NCI-H510A (cell line): ENCODE data around the gene MAP2K6.
A peak's percentile ranks its signal among the peaks of the same experiment; 100 is the strongest.

Experiments used
- DNase-seq: peaks from one replicate; lab custom pipeline; 2025; lab: John Stamatoyannopoulos, UW

MAP2K6 gene

DNA sequence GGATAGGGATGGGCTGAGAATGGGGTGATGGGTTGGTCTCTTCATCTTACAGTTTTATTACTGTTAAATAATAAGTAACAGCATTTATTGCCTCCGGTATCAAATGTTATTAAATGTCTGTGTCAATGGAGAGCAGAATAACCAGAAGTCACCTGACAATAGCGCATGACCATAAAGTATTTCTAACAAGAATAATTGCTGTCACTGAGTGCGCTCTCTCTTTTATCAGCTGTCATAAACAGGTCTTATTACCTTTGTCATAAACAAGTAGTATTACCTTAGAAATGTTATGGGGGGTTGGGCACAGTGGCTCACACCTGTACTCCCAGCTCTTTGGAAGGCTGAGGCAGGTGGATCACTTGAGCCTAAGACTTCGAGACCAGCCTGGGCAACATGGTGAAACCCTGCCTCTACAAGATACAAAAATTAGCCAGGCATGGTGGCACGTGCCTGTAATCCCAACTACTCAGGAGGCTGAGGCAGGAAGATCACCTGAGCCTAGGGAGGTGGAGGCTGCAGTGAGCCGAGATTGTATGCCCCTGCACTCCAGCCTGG, 120.6 kb downstream of the MAP2K6 start:
- DNase-seq, result no peak

DNA sequence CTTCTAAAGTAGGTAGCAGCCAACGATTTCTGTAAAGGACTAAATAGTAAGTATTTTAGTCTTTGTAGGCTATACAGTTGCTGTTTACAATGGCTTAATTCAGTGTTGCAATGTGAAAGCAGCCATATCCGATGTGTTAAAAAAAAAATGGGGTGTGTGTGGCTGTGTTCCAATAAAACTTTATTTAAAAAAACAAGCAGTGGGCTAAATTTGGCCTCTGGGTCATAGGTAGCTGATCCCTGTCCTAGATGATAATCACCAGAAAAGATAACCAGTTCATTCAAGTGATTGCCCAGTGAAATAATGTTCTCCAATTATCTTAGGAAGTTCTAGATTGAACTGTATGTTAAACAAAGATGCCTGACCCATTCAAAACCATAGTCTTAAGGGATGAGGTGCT, 124.3 kb downstream of the MAP2K6 start:
- no peak for DNase-seq

DNA sequence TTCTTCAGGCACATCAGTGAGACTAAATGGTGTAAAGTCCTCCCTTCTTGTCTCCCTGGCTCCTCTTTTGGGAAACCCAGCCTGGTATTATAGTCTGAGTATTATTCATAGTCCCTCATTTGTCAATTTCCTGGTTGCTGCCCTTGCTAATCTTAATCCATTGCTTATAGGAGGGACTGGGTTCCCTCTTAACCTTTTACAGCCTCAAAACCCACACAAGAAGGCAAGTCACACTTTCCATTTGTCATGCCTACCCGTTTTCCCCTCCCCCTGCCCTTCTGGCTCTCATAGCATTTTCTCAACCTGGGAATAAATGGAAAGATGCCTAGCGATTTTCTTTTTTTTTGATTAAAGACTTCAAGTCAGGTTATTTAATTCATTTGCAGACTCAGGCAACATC, 124.8 kb downstream of the MAP2K6 start:
- no peak for DNase-seq

DNA sequence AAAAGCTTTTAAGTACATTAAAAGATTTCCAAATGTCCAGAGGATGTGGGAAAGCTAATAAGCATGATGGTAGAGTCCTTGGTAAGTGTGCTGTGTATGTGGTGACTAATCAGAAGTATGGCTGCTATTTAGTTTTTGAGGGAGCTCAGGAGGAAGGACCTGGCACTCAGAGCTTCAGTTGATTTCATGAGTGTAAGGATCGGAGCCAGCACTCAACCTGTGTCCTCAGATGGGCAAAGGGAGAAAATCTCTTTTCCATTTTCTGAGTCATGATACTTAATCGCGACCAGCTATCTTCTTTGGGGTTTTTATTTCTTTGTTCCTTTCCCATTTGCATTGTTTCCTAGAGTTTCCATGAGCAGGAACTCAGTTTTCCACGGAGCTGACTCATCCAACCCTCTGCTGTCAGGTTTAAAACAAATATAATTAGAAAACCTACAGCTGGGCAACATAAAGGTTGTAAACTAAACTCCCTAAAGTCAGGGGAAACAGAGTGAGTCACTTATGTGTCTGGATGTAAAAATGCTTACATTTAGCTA, 125.4 kb downstream of the MAP2K6 start:
- no peak for DNase-seq

DNA sequence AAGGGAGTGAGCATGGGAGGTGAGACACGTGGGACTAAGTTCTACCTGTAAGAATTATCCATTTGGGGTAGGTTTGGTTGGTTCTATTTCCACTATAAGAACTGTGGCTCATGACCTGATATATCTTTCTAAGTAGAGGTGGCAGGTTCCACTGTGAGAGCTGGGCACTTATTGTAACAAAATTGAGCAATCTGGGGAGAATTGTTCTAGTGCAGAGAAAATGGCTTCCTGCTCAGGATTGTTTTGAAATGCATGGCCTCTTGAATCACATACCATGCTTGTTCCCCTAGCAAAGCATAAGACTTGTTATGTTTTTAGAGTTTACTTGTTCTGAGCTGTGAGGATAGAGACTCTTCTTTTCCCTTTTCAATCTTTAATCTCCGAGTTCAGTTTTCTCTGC, 125.9 kb downstream of the MAP2K6 start:
- no peak for DNase-seq

GRCh38 chr17:69547230-69547629, 132.7 kb downstream of the MAP2K6 start:
- no peak for DNase-seq

- DNase-seq, result no peak
Measured at GRCh38 chr17:69547947-69548346, 133.4 kb downstream of the MAP2K6 start.

DNA sequence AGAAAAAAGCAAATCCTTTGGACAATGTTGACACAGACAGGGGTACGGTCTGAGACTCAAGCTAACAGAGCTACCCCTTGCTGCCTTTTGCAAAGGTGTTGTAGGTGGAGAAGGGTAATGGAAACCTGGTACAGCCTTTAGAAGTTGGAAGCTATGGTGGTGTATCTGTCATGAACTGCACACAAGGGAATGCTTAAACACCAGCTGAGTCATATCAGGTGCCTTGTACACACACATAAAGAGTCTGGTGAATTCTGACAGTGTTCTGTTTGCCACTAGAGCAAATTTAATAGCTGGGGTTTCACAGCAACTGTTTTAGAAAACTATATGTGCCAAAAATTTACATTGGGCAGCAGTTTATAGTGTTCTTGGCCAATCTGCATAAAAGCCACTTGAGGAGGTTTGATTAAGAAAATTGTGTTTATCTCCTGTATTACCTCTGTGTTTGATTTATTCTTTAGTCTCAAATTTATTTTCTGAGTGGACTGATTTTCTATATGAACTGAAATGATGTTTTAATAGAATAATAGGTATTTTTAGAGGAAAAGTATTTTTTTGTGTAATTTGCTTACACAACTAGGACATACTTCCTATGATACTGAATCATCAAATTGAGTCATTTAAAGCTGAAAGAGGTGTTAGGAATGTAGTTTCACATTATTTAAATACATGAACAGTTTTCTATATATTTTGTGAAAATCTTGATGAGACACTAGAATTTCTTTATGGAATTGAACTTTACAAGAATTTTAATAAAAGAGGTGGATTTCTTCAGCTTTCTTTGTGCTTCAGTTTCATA, 136.9 kb downstream of the MAP2K6 start:
- DNase-seq, result no peak

- no peak for DNase-seq
Measured at GRCh38 chr17:69552986-69553667, 138.6 kb downstream of the MAP2K6 start.

- DNase-seq, result no peak
Measured at GRCh38 chr17:69555056-69555455, 140.6 kb downstream of the MAP2K6 start.

- DNase-seq, result no peak
Measured at GRCh38 chr17:69557339-69557738, 142.8 kb downstream of the MAP2K6 start.

- DNase-seq, result no peak
Measured at GRCh38 chr17:69558796-69559195, 144.3 kb downstream of the MAP2K6 start.

- peak; percentile 13 for DNase-seq
Measured at GRCh38 chr17:69560987-69561441, 146.5 kb downstream of the MAP2K6 start.

- no peak for DNase-seq
Measured at GRCh38 chr17:69561462-69561861, 147.0 kb downstream of the MAP2K6 start.

- no peak for DNase-seq
Measured at GRCh38 chr17:69565447-69565846, 150.9 kb downstream of the MAP2K6 start.

GRCh38 chr17:69567130-69567529, 152.6 kb downstream of the MAP2K6 start:
- no peak for DNase-seq

- no peak for DNase-seq
Measured at GRCh38 chr17:69572747-69573146, 158.2 kb downstream of the MAP2K6 start.

DNA sequence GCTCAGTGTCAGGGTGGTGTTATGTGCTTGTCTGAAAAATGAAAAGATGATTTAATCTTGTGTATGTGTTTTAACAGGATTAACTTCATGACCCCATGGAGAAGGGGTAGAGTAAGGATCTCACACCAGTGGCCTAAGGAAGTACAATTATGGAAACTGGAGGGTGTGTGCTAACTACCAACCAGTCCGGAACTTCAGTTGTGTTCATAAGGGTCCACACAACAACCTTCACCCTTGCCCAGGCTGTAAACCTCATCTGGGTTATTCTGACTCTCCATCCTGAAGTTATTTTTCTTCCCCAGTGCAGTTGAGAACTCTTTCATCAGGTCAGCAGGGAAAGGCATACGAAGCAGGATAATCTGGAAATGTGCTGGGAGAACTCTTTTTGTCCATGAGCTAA, 158.9 kb downstream of the MAP2K6 start:
- no peak for DNase-seq

GRCh38 chr17:69574257-69575197, 160.0 kb downstream of the MAP2K6 start:
- no peak for DNase-seq

- no peak for DNase-seq
Measured at GRCh38 chr17:69575346-69575761, 160.9 kb downstream of the MAP2K6 start.

DNA sequence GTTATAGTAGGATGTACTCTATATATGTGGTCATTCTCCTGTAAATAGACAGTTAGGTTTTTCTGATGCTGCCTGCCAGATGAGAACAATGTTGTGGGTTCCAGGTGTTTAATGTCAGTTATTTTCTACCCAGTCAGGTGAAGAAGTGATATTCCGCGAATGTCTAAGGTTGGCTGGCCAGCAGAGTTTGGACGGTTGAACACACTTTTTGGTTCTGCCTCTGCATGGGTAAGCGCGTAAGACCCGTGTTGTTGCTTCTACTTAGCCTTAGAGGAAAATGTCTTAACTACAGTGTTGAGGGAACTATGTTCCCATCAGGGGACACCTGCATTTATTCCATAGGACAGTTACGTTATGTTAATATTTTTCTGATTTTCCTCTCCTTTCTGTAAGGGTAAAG, 162.6 kb downstream of the MAP2K6 start:
- no peak for DNase-seq
